Measurements from ENCODE around the gene FCER1G.
A peak's percentile ranks its signal among the peaks of the same experiment; 100 is the strongest.

Gene FCER1G

GRCh38 chr1:161174911-161175310 lies 40.2 kb upstream of the FCER1G start:
- H3K27ac ChIP-seq (replicated peaks), result no peak overlapping the region
- H3K27me3 ChIP-seq (ENCODE audit: insufficient read depth, poor library complexity, severe bottlenecking), result no peaks in the 10 kb centered on the region
- TF ChIP-seq REST (IDR thresholded peaks at IDR 0.05; ENCODE audit: insufficient replicate concordance, low read depth), result no peak
- no peak for TF ChIP-seq CTCF (IDR thresholded peaks at IDR 0.05; ENCODE audit: insufficient read depth, low read length)
- no peak for TF ChIP-seq GABPA (IDR thresholded peaks at IDR 0.05; ENCODE audit: low read depth)
- no peak for TF ChIP-seq POLR2AphosphoS5 (IDR thresholded peaks at IDR 0.05; ENCODE audit: low read depth)
- no peak for DNase-seq (ENCODE audit: low read depth in 1 of 2, low spot score in 1 of 2)
- no peak overlapping the region for H3K4me3 ChIP-seq (replicated peaks; ENCODE audit: insufficient read depth, low read length)

- Histone ChIP-seq H3K4me3 (replicated peaks; ENCODE audit: insufficient read depth, low read length) (peak overlapping the region; percentile 86; the same call in 1 of the 2 replicates), H3K27ac (replicated peaks) (no peak overlapping the region), H3K27me3 (ENCODE audit: insufficient read depth, poor library complexity, severe bottlenecking) (no peaks in the 10 kb centered on the region)
- no peak for TF ChIP-seq CTCF (IDR thresholded peaks at IDR 0.05; ENCODE audit: insufficient read depth, low read length)
- no peak for TF ChIP-seq GABPA (IDR thresholded peaks at IDR 0.05; ENCODE audit: low read depth)
- TF ChIP-seq SPI1 (IDR thresholded peaks at IDR 0.05; ENCODE audit: borderline replicate concordance, low read depth), result no peak
- no peak for TF ChIP-seq REST (IDR thresholded peaks at IDR 0.05; ENCODE audit: insufficient replicate concordance, low read depth)
- no peak for TF ChIP-seq POLR2AphosphoS5 (IDR thresholded peaks at IDR 0.05; ENCODE audit: low read depth)
- DNase-seq (ENCODE audit: low read depth in 1 of 2, low spot score in 1 of 2), result no peak
Measured at GRCh38 chr1:161175771-161176453, 39.2 kb upstream of the FCER1G start.

- no peak for TF ChIP-seq REST (IDR thresholded peaks at IDR 0.05; ENCODE audit: insufficient replicate concordance, low read depth)
- TF ChIP-seq SPI1 (IDR thresholded peaks at IDR 0.05; ENCODE audit: borderline replicate concordance, low read depth), result no peak
- TF ChIP-seq CTCF (IDR thresholded peaks at IDR 0.05; ENCODE audit: insufficient read depth, low read length), result no peak
- no peak for TF ChIP-seq GABPA (IDR thresholded peaks at IDR 0.05; ENCODE audit: low read depth)
- TF ChIP-seq POLR2AphosphoS5 (IDR thresholded peaks at IDR 0.05; ENCODE audit: low read depth), result no peak
- no peaks in the 10 kb centered on the region for H3K27me3 ChIP-seq (ENCODE audit: insufficient read depth, poor library complexity, severe bottlenecking)
- no peak for DNase-seq (ENCODE audit: low read depth in 1 of 2, low spot score in 1 of 2)
- H3K4me3 ChIP-seq (replicated peaks; ENCODE audit: insufficient read depth, low read length), result peak overlapping the region; percentile 86
- peak overlapping the region; percentile 73 for H3K27ac ChIP-seq (replicated peaks)
Measured at GRCh38 chr1:161176468-161177111, 38.5 kb upstream of the FCER1G start.
